ENCODE data around the gene NKX3-2. TPM values are rescaled to one million over a fixed set of nuclear protein-coding genes. Genes with fewer than 3 reads are reported as not detected.

Gene NKX3-2
- total and polyA plus RNA-seq, 10 donors = 0.57 to 3.1 (median 1.6) TPM

DNA sequence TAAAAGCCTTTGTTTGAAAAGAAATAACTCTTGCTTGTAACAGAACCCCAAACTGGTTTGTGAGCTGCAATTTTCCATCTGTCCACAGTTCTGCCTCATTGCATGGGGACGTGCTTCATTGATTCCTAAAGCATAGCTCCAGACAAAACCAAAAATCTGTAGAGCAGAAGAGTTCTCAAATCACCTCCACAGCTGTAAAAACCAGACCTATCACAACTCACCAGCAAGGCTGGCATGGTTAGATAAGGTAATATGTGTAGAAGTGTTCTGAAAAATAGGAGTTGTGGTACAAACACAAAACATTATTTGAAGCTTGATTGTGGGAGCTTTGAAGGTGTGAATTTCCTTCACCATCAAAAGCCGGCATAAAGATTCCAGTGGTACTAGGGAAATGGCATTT lies 47.7 kb downstream of the NKX3-2 start:
- Histone ChIP-seq H3K9me3 (peaks cover 0 to 7% (median 2%) of the 10 kb centered on the region in 8 donors), H3K4me1 (peaks cover 0 to 6% (median 0%) of the 10 kb centered on the region in 6 donors), H3K27me3 (replicated peaks in 1 of 7) (peaks cover 0 to 37% (median 0%) of the 10 kb centered on the region in 7 donors), H3K36me3 (no peaks in the 10 kb centered on the region), H3K4me3 (no peak overlapping the region), H3K27ac (no peak overlapping the region)
- no peak for DNase-seq
- 68 to 80% (median 71%) methylated on average over 2 of the region's 2 CpGs for WGBS, 5 donors
- intact Hi-C loops (cut with DNase I; ENCODE audit: low total_unique reads) = no loop called here
- TF ChIP-seq, protein P1, sequence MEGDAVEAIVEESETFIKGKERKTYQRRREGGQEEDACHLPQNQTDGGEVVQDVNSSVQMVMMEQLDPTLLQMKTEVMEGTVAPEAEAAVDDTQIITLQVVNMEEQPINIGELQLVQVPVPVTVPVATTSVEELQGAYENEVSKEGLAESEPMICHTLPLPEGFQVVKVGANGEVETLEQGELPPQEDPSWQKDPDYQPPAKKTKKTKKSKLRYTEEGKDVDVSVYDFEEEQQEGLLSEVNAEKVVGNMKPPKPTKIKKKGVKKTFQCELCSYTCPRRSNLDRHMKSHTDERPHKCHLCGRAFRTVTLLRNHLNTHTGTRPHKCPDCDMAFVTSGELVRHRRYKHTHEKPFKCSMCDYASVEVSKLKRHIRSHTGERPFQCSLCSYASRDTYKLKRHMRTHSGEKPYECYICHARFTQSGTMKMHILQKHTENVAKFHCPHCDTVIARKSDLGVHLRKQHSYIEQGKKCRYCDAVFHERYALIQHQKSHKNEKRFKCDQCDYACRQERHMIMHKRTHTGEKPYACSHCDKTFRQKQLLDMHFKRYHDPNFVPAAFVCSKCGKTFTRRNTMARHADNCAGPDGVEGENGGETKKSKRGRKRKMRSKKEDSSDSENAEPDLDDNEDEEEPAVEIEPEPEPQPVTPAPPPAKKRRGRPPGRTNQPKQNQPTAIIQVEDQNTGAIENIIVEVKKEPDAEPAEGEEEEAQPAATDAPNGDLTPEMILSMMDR (IDR thresholded peaks at IDR 0.05 in 8 of 11, conservative IDR thresholded peaks at IDR 0.05 in 3 of 11) = no peak
- TF ChIP-seq POLR2AphosphoS5 (IDR thresholded peaks at IDR 0.05) (no peak), POLR2A (IDR thresholded peaks at IDR 0.05) (no peak)

DNA sequence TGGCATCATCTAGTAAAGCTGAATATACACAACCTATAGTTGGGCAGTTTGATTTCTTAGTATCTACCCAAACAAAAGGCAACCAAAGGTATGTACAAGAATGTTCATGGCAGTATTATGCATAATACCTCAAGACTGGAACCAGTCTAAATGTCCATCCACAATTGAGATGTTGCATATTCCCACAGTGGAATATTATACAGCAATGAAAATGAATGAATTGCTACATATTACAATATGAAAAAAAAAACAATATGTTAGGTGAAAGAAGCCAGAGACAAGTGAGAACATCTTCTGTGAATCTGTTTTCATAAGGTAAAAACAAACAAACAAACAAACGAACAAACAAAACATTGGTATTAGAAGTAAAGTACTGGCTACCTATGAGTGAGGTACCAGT lies 48.6 kb downstream of the NKX3-2 start:
- DNase-seq = no peak
- Histone ChIP-seq H3K4me1 (peaks cover 0 to 6% (median 0%) of the 10 kb centered on the region in 6 donors), H3K36me3 (no peaks in the 10 kb centered on the region), H3K9me3 (peaks cover 0 to 7% (median 2%) of the 10 kb centered on the region in 8 donors), H3K4me3 (no peak overlapping the region), H3K27ac (no peak overlapping the region), H3K27me3 (replicated peaks in 1 of 7) (peaks cover 0 to 38% (median 0%) of the 10 kb centered on the region in 7 donors)
- intact Hi-C loops (cut with DNase I; ENCODE audit: low total_unique reads) = no loop called here
- TF ChIP-seq POLR2AphosphoS5 (IDR thresholded peaks at IDR 0.05) (no peak), POLR2A (IDR thresholded peaks at IDR 0.05) (no peak)
- TF ChIP-seq, protein P1 (IDR thresholded peaks at IDR 0.05 in 8 of 11, conservative IDR thresholded peaks at IDR 0.05 in 3 of 11) = no peak
- 81 to 95% (median 88%) methylated on average over 1 of the region's 1 CpG for WGBS, 5 donors

DNA sequence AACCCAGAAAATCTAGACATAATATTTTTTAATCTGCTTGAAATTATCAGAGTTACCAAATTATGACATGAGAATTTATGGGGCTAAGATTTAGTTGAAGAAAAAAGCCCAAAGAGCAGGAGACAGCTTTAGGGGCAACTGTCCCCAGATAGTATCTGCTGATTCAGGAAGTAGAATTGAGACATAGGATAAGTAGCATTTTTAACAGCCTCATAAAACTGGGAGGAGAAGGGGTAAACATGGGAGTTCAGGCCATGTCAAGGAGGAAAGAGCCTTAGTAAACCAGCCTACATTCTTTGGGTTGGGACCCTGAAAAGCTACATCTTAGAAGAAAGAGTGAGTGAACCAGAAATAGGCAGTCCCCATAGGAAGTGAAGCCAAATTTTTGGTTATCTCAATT lies 50.5 kb downstream of the NKX3-2 start:
- H3K4me3 ChIP-seq = no peak overlapping the region
- no peak overlapping the region for H3K27ac ChIP-seq
- intact Hi-C loops (cut with DNase I; ENCODE audit: low total_unique reads) = no loop called here
- peaks cover 0 to 6% (median 0%) of the 10 kb centered on the region in 6 donors for H3K4me1 ChIP-seq
- H3K36me3 ChIP-seq = no peaks in the 10 kb centered on the region
- peaks cover 0 to 7% (median 2%) of the 10 kb centered on the region in 8 donors for H3K9me3 ChIP-seq
- TF ChIP-seq POLR2AphosphoS5 (IDR thresholded peaks at IDR 0.05) = no peak
- TF ChIP-seq, protein P1 (IDR thresholded peaks at IDR 0.05 in 8 of 11, conservative IDR thresholded peaks at IDR 0.05 in 3 of 11) = no peak
- no peak for TF ChIP-seq POLR2A (IDR thresholded peaks at IDR 0.05)
- DNase-seq = no peak
- peaks cover 0 to 44% (median 3%) of the 10 kb centered on the region in 7 donors for H3K27me3 ChIP-seq (replicated peaks in 1 of 7)

DNA sequence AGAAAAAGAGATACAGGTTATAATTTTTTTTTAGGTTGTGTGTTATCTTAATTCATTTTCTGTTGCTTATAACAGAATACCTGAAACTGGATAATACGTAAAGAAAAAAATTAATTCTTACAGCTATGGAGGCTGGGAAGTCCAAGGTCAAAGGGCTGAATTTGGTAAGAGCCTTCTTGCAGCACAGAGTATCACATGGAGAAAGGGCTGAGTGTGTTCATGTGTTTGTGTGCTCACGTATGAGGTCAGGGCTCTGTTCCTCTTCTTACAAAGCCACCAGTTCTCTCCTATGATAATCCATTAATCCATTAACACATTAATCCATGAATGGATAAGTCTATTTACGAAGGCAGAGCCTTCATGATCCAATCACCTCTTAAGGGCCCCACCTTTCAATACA lies 51.6 kb downstream of the NKX3-2 start:
- no peak overlapping the region for H3K4me3 ChIP-seq
- H3K27ac ChIP-seq = no peak overlapping the region
- intact Hi-C loops (cut with DNase I; ENCODE audit: low total_unique reads) = no loop called here
- H3K4me1 ChIP-seq = no peaks in the 10 kb centered on the region
- H3K36me3 ChIP-seq = no peaks in the 10 kb centered on the region
- TF ChIP-seq POLR2A (IDR thresholded peaks at IDR 0.05) = no peak
- no peak for DNase-seq
- H3K9me3 ChIP-seq = peaks cover 0 to 9% (median 3%) of the 10 kb centered on the region in 8 donors
- peaks cover 0 to 55% (median 7%) of the 10 kb centered on the region in 7 donors for H3K27me3 ChIP-seq (replicated peaks in 1 of 7)
- WGBS, 5 donors = 74 to 89% (median 78%) methylated on average over 3 of the region's 3 CpGs

Other genes starting within 250 kb of the NKX3-2 start
- gene RAB28, start 60.2 kb downstream of the NKX3-2 start, total RNA-seq = 10 to 100 TPM; 15.0 to 23.4 (median 19.9) TPM
- 10 to 100 TPM in 2 of 3 donors, 1 to 10 TPM in 1; 9.9 to 18.9 (median 12.7) TPM for gene RAB28, start 60.2 kb downstream of the NKX3-2 start, polyA plus RNA-seq
- gene BOD1L1, start 83.2 kb upstream of the NKX3-2 start, total RNA-seq = 10 to 100 TPM; 64.5 to 83.3 (median 74.3) TPM
- 10 to 100 TPM; 16.2 to 17.1 (median 16.3) TPM for gene BOD1L1, start 83.2 kb upstream of the NKX3-2 start, polyA plus RNA-seq